ENCODE measurements around the gene SIVA1. TPM values are rescaled to one million over a fixed set of nuclear protein-coding genes. Genes with fewer than 3 reads are reported as not detected.
A peak's percentile ranks its signal among the peaks of the same experiment; 100 is the strongest.

SIVA1 gene
- total and polyA plus RNA-seq, 2 of the 4 experiments (the other 2 are of a cell fraction), result 166 to 184 TPM

- no peaks in the 10 kb centered on the region for H3K4me1 ChIP-seq (ENCODE audit: control insufficient read depth, insufficient read depth, low read length)
- H2BK15ac ChIP-seq (ENCODE audit: low read depth, low read length), result no peak overlapping the region
- no peak overlapping the region for H2BK5ac ChIP-seq (ENCODE audit: low read depth, low read length, poor library complexity, severe bottlenecking)
- H3K56ac ChIP-seq (ENCODE audit: extremely low read depth, insufficient read depth, low read length), result no peak overlapping the region
- no peak overlapping the region for H4K5ac ChIP-seq (ENCODE audit: low read depth, low read length)
- ChIA-PET CTCF (no interaction called here), POLR2A (ENCODE audit: unreplicated experiment) (no interaction called here)
- intact Hi-C loops (cut with micrococcal nuclease) (no loop called here), dilution Hi-C loops (cut with HindIII; ENCODE audit: low sequenced_read_pairs, unreplicated experiment) (no loop called here), in situ Hi-C loops (cut with MboI; ENCODE audit: low sequenced_read_pairs) (no loop called here)
- no peak overlapping the region for H2BK20ac ChIP-seq (ENCODE audit: low read depth, low read length)
- H3K27me3 ChIP-seq (ENCODE audit: control insufficient read depth, insufficient read depth, low read length), result no peaks in the 10 kb centered on the region
- BruUV-seq (replicated peaks), result no TSS peak
- no peak overlapping the region for H3K18ac ChIP-seq (ENCODE audit: low read depth, low read length)
- no peaks in the 10 kb centered on the region for H3K9me1 ChIP-seq (ENCODE audit: insufficient read depth, low read length)
- H3K27ac ChIP-seq (ENCODE audit: insufficient read depth, low read length), result no peak overlapping the region
- H3K36me3 ChIP-seq (ENCODE audit: control insufficient read depth, insufficient read depth, low read length), result peaks cover 66% of the 10 kb centered on the region
- peaks cover 5 to 7% of the 10 kb centered on the region in 2 experiments; a peak in 2 of 4 replicates for H3K79me1 ChIP-seq (ENCODE audit: low read depth in 1 of 2, low read length in 2 of 2)
- H3K14ac ChIP-seq (replicated peaks; ENCODE audit: low read depth, low read length), result no peak overlapping the region
- TF ChIP-seq CEBPB (IDR thresholded peaks at IDR 0.05; ENCODE audit: low read depth, low read length) (no peak), SMC3 (IDR thresholded peaks at IDR 0.05; ENCODE audit: low read depth, low read length) (no peak), POLR2A (IDR thresholded peaks at IDR 0.05; ENCODE audit: low read depth, low read length) (no peak), RCOR1 (IDR thresholded peaks at IDR 0.05; ENCODE audit: insufficient replicate concordance, low read length) (no peak), NFE2L2 (IDR thresholded peaks at IDR 0.05; ENCODE audit: low read depth, low read length) (no peak)
- TF ChIP-seq, protein P1, sequence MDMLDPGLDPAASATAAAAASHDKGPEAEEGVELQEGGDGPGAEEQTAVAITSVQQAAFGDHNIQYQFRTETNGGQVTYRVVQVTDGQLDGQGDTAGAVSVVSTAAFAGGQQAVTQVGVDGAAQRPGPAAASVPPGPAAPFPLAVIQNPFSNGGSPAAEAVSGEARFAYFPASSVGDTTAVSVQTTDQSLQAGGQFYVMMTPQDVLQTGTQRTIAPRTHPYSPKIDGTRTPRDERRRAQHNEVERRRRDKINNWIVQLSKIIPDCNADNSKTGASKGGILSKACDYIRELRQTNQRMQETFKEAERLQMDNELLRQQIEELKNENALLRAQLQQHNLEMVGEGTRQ (IDR thresholded peaks at IDR 0.05; ENCODE audit: low read depth, low read length), result no peak
- H2AK9ac ChIP-seq (replicated peaks; ENCODE audit: low read depth, low read length, poor library complexity), result peak overlapping the region; percentile 16
- H3K23ac ChIP-seq (ENCODE audit: low read depth, low read length), result no peak overlapping the region
- H4K8ac ChIP-seq (ENCODE audit: low read depth in 2 of 2, low read length in 2 of 2), result no peak overlapping the region
- DNase-seq (no peak), ATAC-seq (ENCODE audit: low read depth) (no peak)
- no peak overlapping the region for H2AK5ac ChIP-seq (ENCODE audit: low read depth, low read length)
- no peak overlapping the region for H2AFZ ChIP-seq (replicated peaks; ENCODE audit: low read length, poor library complexity)
- H2BK120ac ChIP-seq (ENCODE audit: low read depth, low read length), result no peak overlapping the region
- H3K9ac ChIP-seq (ENCODE audit: low read depth, low read length), result no peak overlapping the region
- H3K9me3 ChIP-seq (ENCODE audit: control insufficient read depth, insufficient read depth, low read length), result no peaks in the 10 kb centered on the region
- 93% methylated on average over 13 of the region's 40 CpGs; no CpG with 5 or more reads in 1 of the 2 experiments for WGBS, 2 experiments (ENCODE audit: extremely low coverage in 2 of 2, insufficient read length in 1 of 2)
- H3K4me3 ChIP-seq (ENCODE audit: insufficient read depth, low read depth, low read length), result no peak overlapping the region
- peaks cover 9% of the 10 kb centered on the region for H4K20me1 ChIP-seq (ENCODE audit: insufficient read depth, low read length)
- no peak overlapping the region for H4K91ac ChIP-seq (ENCODE audit: insufficient read depth, low read depth, low read length)
- no peak overlapping the region for H3K4me2 ChIP-seq (ENCODE audit: low read depth, low read length)
- no peak overlapping the region for H3K4ac ChIP-seq (ENCODE audit: low read depth, low read length)
Measured at GRCh38 chr14:104712881-104713734, 39.8 kb upstream of the SIVA1 start.
